ENCODE measurements around the gene IL5. TPM values are rescaled to one million over a fixed set of nuclear protein-coding genes. Genes with fewer than 3 reads are reported as not detected.

IL5 gene
- total and polyA plus RNA-seq, 12 donors, result not detected

DNA sequence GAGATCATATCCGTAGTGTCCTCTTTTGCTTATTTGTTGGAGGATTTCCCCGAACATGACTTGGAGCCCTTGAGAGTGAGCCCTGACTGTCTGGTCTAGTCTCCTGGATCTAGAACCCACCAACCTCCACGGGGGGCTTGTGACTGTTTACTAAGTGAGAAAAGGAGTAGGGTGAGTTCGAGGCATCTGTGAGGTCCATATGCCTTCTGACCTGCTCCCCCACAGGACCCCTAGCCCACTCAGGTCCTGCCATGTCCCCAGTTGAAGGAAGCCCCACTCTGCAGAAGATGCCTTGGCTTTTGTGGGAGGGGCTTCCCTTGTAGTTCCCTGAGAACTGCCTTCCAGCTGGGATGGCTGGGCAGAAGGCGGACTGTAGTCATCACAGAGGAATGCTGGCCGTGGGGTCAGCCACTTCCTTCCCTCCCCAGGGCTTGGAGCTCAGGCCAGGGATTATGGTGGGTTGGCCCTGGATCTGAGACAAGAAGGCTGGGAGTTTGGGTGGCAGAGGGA is 45.8 kb downstream of the IL5 start:
- Histone ChIP-seq H3K36me3 (replicated peaks in 1 of 2) (no peaks in the 10 kb centered on the region), H3K27ac (peak overlapping the region; percentile 61 to 96 (median 92)), H3K9me3 (replicated peaks in 1 of 3) (no peaks in the 10 kb centered on the region), H3K4me1 (replicated peaks in 1 of 2) (peaks cover 11 to 34% of the 10 kb centered on the region in 2 donors), H3K27me3 (no peaks in the 10 kb centered on the region), H3K4me3 (peak overlapping the region in 1 of 4 donors; percentile 70)
- TF ChIP-seq POLR2A (IDR thresholded peaks at IDR 0.05), result no peak
- TF ChIP-seq, protein P1, sequence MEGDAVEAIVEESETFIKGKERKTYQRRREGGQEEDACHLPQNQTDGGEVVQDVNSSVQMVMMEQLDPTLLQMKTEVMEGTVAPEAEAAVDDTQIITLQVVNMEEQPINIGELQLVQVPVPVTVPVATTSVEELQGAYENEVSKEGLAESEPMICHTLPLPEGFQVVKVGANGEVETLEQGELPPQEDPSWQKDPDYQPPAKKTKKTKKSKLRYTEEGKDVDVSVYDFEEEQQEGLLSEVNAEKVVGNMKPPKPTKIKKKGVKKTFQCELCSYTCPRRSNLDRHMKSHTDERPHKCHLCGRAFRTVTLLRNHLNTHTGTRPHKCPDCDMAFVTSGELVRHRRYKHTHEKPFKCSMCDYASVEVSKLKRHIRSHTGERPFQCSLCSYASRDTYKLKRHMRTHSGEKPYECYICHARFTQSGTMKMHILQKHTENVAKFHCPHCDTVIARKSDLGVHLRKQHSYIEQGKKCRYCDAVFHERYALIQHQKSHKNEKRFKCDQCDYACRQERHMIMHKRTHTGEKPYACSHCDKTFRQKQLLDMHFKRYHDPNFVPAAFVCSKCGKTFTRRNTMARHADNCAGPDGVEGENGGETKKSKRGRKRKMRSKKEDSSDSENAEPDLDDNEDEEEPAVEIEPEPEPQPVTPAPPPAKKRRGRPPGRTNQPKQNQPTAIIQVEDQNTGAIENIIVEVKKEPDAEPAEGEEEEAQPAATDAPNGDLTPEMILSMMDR (IDR thresholded peaks at IDR 0.05), result no peak
- 39 to 64% (median 57%) methylated on average over 5 to 6 of the region's 6 CpGs for WGBS, 4 donors
- DNase-seq, result peak in 6 of 7 donors; percentile 55 to 86 (median 76)
- intact Hi-C loops (cut with DNase I), result loop anchor here in 1 of 2 donors (10.0 kb wide), 1 partner anchor 223 kb away; no protein-coding TSS in a partner anchor

DNA sequence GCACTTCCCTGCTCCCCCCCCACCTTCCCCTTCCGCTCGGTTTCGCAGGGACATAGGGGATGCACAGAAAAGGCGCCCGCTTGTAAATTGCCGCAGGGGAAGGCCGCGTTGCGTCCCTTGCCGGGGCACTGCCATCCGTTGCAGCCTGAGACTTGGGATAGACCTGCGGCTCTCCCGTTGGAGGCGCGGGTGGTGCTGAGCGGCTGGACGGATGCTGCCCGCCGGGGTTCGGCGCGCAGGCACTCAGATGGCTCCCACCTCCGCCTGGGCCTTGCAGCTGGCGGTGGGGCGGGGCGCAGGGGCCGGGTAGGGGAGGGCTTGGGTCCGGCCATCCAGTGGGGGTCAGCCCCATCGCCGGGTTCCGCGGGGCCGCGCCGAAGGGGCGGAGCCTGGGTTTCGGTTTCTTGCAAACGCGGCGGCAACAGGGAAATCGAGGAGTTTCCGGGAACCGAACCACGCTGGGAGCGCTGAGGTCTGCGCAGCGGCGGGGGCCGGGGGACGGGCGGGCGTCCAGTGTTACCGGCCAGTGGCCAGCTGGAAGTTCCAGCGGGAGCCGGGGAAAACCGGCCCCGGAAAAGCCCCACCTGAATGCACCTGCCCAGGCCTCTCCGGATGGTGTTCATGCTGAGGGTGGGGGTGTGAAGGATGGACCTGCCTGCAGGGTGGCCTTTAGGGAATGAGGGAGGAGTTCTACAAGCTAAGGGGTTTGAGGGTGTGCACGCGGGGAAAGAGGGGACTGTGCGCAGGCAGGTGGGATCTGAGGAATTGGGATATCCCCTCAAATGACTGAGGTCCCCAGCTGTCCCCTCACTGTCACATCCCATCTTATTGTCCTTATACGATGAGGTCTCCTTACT is 46.5 kb downstream of the IL5 start:
- Histone ChIP-seq H3K9me3 (replicated peaks in 1 of 3) (no peaks in the 10 kb centered on the region), H3K4me3 (peak overlapping the region in 3 of 4 donors; percentile 37 to 70 (median 42)), H3K36me3 (replicated peaks in 1 of 2) (no peaks in the 10 kb centered on the region), H3K4me1 (replicated peaks in 1 of 2) (peaks cover 11 to 34% of the 10 kb centered on the region in 2 donors), H3K27me3 (no peaks in the 10 kb centered on the region), H3K27ac (peak overlapping the region; percentile 61 to 96 (median 92))
- 2 to 29% (median 4%) methylated on average over 4 to 62 of the region's 62 CpGs for WGBS, 4 donors
- TF ChIP-seq, protein P1 (IDR thresholded peaks at IDR 0.05), result peak in 1 of 6 experiments; percentile 4
- peak; percentile 14 to 46 for TF ChIP-seq POLR2A (IDR thresholded peaks at IDR 0.05)
- DNase-seq, result peak; percentile 85 to 95 (median 93)
- intact Hi-C loops (cut with DNase I), result loop anchor here in 1 of 2 donors (10.0 kb wide), 1 partner anchor 222 kb away; no protein-coding TSS in a partner anchor

DNA sequence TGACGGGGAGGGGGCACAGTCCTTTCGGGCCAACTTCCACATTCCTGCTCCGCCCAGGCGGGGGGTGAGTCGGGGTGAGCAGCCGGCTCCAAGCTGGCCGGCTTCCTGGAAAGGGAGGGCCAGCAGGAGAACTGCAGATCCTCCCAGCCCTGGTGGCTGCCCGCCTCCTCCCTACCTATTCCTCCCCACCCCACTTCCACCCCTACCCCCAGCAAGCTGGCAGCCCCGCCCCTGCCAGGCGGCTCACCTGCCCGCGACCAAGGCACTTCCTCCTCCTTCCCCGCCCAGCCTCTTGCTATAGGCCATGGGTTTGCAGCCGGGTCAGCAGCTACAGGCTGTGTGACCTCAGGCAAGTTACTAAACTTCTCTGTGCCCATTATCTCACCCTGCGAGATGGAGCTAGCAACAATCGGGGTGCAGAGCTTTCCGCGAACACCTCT is 47.1 kb downstream of the IL5 start:
- no peak for TF ChIP-seq POLR2A (IDR thresholded peaks at IDR 0.05)
- TF ChIP-seq, protein P1 (IDR thresholded peaks at IDR 0.05), result no peak
- Histone ChIP-seq H3K36me3 (replicated peaks in 1 of 2) (no peaks in the 10 kb centered on the region), H3K27ac (peak overlapping the region; percentile 61 to 96 (median 92)), H3K4me3 (peak overlapping the region in 3 of 4 donors; percentile 37 to 70 (median 42)), H3K27me3 (no peaks in the 10 kb centered on the region), H3K4me1 (replicated peaks in 1 of 2) (peaks cover 15 to 39% of the 10 kb centered on the region in 2 donors), H3K9me3 (replicated peaks in 1 of 3) (no peaks in the 10 kb centered on the region)
- DNase-seq, result peak; percentile 79 to 92 (median 88)
- WGBS, 4 donors, result 0 to 1% (median 0%) methylated on average over 2 to 18 of the region's 18 CpGs
- intact Hi-C loops (cut with DNase I), result loop anchor here in 1 of 2 donors (10.0 kb wide), 1 partner anchor 221 kb away; no protein-coding TSS in a partner anchor

DNA sequence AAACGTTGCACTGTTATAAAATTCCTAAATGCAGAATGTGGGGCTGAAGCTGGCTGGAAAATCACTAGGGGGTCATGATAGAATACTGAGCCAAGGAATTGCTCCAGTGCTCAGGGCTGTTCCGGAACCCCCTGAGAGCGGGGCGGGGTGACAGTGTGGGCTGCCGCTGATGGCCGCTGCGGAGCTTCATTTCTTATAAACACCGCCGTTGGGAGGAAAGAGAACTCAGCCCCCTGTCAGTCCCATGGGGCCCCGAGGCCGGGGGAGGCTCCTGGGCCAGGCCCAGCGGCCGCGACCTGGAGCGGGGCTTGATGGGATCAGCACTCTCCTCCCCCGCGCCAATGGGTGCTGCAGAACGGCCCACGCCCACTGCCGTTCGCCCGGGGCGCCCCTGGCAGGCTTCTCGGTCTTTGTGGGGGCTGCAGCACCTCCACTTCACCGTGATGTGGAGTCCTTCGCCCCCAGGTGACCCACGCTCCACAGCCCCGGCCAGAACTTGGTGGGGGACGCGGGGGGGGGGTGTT is 47.6 kb downstream of the IL5 start:
- DNase-seq, result peak; percentile 75 to 92 (median 86)
- Histone ChIP-seq H3K9me3 (replicated peaks in 1 of 3) (no peaks in the 10 kb centered on the region), H3K4me1 (replicated peaks in 1 of 2) (peaks cover 18 to 39% of the 10 kb centered on the region in 2 donors), H3K27ac (peak overlapping the region; percentile 61 to 96 (median 92)), H3K27me3 (no peaks in the 10 kb centered on the region), H3K36me3 (replicated peaks in 1 of 2) (no peaks in the 10 kb centered on the region), H3K4me3 (peak overlapping the region in 3 of 4 donors; percentile 25 to 70 (median 37))
- peak; percentile 10 to 61 for TF ChIP-seq POLR2A (IDR thresholded peaks at IDR 0.05)
- TF ChIP-seq, protein P1 (IDR thresholded peaks at IDR 0.05), result peak in 2 of 6 experiments; percentile 6 to 20
- 0 to 2% (median 0%) methylated on average over 7 to 30 of the region's 30 CpGs for WGBS, 4 donors
- intact Hi-C loops (cut with DNase I), result loop anchor here in 1 of 2 donors (10.0 kb wide), 1 partner anchor 221 kb away; no protein-coding TSS in a partner anchor
